ENCODE results near the gene SLC25A26. TPM values are rescaled to one million over a fixed set of nuclear protein-coding genes. Genes with fewer than 3 reads are reported as not detected.

SLC25A26 gene
- total and polyA plus RNA-seq, 2 of the 13 experiments (the other 11 are each of a cell fraction or from before 2014, with no cell fraction given) = 23.1 to 32.7 TPM

GRCh38 chr3:66397745-66398144 is 176.9 kb downstream of the SLC25A26 start:
- Histone ChIP-seq H3K36me3 (replicated peaks in 1 of 2; ENCODE audit: control insufficient read depth in 1 of 2, insufficient read depth in 2 of 2, low read length in 2 of 2) (peaks cover 27 to 62% of the 10 kb centered on the region in 2 experiments), H3K4me1 (ENCODE audit: insufficient read depth, low read length) (no peaks in the 10 kb centered on the region), H4K20me1 (ENCODE audit: insufficient read depth, low read length) (no peaks in the 10 kb centered on the region), H2AFZ (ENCODE audit: low read length) (no peak overlapping the region), H3K4me2 (ENCODE audit: low read depth, low read length) (no peak overlapping the region), H3K79me2 (ENCODE audit: insufficient read depth, low read length) (no peaks in the 10 kb centered on the region), H3K9ac (ENCODE audit: insufficient read depth, low read depth, low read length) (no peak overlapping the region), H3K27me3 (ENCODE audit: control insufficient read depth in 1 of 2, insufficient read depth in 2 of 2, low read length in 2 of 2) (no peaks in the 10 kb centered on the region), H3K9me3 (ENCODE audit: low read length) (no peaks in the 10 kb centered on the region), H3K27ac (ENCODE audit: extremely low read length, insufficient read depth, low read length) (no peak overlapping the region), H3K4me3 (replicated peaks in 1 of 3; ENCODE audit: insufficient read depth in 1 of 3, low read depth in 2 of 3, low read length in 3 of 3) (no peak overlapping the region)
- no peak for TF ChIP-seq ZNF337 (CRISPR knock-in tag; IDR thresholded peaks at IDR 0.05; ENCODE audit: borderline replicate concordance, low read depth)
- TF ChIP-seq KLF15 (CRISPR knock-in tag; IDR thresholded peaks at IDR 0.05; ENCODE audit: borderline replicate concordance) = no peak
- TF ChIP-seq FLYWCH1 (CRISPR knock-in tag; IDR thresholded peaks at IDR 0.05) = no peak
- TF ChIP-seq ATF7 (IDR thresholded peaks at IDR 0.05) = 0 out of 2 replicates have a peak, but pooled peaks have one; percentile 23
- no peak for TF ChIP-seq ATF7 (CRISPR knock-in tag; IDR thresholded peaks at IDR 0.05)
- TF ChIP-seq, protein P1, sequence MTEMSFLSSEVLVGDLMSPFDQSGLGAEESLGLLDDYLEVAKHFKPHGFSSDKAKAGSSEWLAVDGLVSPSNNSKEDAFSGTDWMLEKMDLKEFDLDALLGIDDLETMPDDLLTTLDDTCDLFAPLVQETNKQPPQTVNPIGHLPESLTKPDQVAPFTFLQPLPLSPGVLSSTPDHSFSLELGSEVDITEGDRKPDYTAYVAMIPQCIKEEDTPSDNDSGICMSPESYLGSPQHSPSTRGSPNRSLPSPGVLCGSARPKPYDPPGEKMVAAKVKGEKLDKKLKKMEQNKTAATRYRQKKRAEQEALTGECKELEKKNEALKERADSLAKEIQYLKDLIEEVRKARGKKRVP (CRISPR knock-in tag; IDR thresholded peaks at IDR 0.05) = peak in 1 of 2 experiments; percentile 39; a peak in 1 of 4 replicates
- TF ChIP-seq ZNF605 (CRISPR knock-in tag; IDR thresholded peaks at IDR 0.05) = no peak
- TF ChIP-seq CEBPB (IDR thresholded peaks at IDR 0.05; ENCODE audit: borderline replicate concordance, low read depth, low read length) = peak; percentile 60; the same call in 1 of the 2 replicates
- TF ChIP-seq, protein P2, sequence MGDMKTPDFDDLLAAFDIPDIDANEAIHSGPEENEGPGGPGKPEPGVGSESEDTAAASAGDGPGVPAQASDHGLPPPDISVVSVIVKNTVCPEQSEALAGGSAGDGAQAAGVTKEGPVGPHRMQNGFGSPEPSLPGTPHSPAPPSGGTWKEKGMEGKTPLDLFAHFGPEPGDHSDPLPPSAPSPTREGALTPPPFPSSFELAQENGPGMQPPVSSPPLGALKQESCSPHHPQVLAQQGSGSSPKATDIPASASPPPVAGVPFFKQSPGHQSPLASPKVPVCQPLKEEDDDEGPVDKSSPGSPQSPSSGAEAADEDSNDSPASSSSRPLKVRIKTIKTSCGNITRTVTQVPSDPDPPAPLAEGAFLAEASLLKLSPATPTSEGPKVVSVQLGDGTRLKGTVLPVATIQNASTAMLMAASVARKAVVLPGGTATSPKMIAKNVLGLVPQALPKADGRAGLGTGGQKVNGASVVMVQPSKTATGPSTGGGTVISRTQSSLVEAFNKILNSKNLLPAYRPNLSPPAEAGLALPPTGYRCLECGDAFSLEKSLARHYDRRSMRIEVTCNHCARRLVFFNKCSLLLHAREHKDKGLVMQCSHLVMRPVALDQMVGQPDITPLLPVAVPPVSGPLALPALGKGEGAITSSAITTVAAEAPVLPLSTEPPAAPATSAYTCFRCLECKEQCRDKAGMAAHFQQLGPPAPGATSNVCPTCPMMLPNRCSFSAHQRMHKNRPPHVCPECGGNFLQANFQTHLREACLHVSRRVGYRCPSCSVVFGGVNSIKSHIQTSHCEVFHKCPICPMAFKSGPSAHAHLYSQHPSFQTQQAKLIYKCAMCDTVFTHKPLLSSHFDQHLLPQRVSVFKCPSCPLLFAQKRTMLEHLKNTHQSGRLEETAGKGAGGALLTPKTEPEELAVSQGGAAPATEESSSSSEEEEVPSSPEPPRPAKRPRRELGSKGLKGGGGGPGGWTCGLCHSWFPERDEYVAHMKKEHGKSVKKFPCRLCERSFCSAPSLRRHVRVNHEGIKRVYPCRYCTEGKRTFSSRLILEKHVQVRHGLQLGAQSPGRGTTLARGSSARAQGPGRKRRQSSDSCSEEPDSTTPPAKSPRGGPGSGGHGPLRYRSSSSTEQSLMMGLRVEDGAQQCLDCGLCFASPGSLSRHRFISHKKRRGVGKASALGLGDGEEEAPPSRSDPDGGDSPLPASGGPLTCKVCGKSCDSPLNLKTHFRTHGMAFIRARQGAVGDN (CRISPR knock-in tag; IDR thresholded peaks at IDR 0.05) = no peak
- no peak for TF ChIP-seq NPAS2 (CRISPR knock-in tag; IDR thresholded peaks at IDR 0.05; ENCODE audit: borderline replicate concordance)
- no peak for DNase-seq (ENCODE audit: low spot score)
- no peak for FAIRE-seq
- no TSS peak for BruUV-seq (replicated peaks)
- no CpG with 5 or more reads among the region's 2 CpGs for WGBS (ENCODE audit: low lambda C conversion rate)
- in situ Hi-C loops (cut with HindIII; ENCODE audit: extremely low pct_ligation_motif_present, low pct_unique_long_range_greater_than_20kb) = no loop called here
- ChIA-PET CTCF (ENCODE audit: low intra/inter-chr PET ratio, low total read pairs) (no interaction called here), POLR2A (no interaction called here)
- intact Hi-C loops (cut with micrococcal nuclease; ENCODE audit: unreplicated experiment) = no loop called here
- no peak for ATAC-seq
